HCT116 (cell line): ENCODE results near the gene DUSP6.

Experiments used
- CEBPB ChIP-seq: IDR thresholded peaks from 2 replicates; pipeline ENCODE4 v1.6.1; 2012; ENCODE audit warnings: low read depth
- EGR1 ChIP-seq: IDR thresholded peaks from 2 replicates; pipeline ENCODE4 v1.6.1; 2012; ENCODE audit warnings: low read depth
- EZH2 ChIP-seq: fragments of 200-600 bp; sonication (generic); IDR thresholded peaks from 2 replicates; pipeline ENCODE4 v1.6.1; 2017; ENCODE audit warnings: antibody characterized with exemption, mixed run types
- JUND ChIP-seq: IDR thresholded peaks from 2 replicates; pipeline ENCODE4 v1.6.1; 2012
- POLR2A ChIP-seq: IDR thresholded peaks from 2 replicates; pipeline ENCODE4 v1.7.0; 2011; ENCODE audit warnings: borderline replicate concordance; ENCODE audit not compliant: insufficient read depth, insufficient read length; ENCODE audit errors: extremely low read depth
- POLR2AphosphoS5 ChIP-seq: IDR thresholded peaks from 2 replicates; pipeline ENCODE4 v1.6.1; 2011; ENCODE audit warnings: mild to moderate bottlenecking, low read depth, low read length, moderate library complexity
- REST ChIP-seq: IDR thresholded peaks from 2 replicates; pipeline ENCODE4 v1.6.1; 2012; ENCODE audit warnings: low read depth
- SIN3A ChIP-seq: IDR thresholded peaks from 2 replicates; pipeline ENCODE4 v1.6.1; 2012; ENCODE audit warnings: low read depth
- SRF ChIP-seq: IDR thresholded peaks from 2 replicates; pipeline ENCODE4 v1.6.1; 2012; ENCODE audit warnings: low read depth
- TCF7L2 ChIP-seq: IDR thresholded peaks from 2 replicates; pipeline ENCODE4 v1.7.0; 2011; ENCODE audit warnings: borderline replicate concordance, inconsistent platforms; ENCODE audit not compliant: insufficient read depth, insufficient read length; ENCODE audit errors: extremely low read depth
- ZBTB33 ChIP-seq: IDR thresholded peaks from 2 replicates; pipeline ENCODE4 v1.6.1; 2011; ENCODE audit warnings: mild to moderate bottlenecking, low read length, moderate library complexity; ENCODE audit not compliant: insufficient replicate concordance; ENCODE audit errors: extremely low read depth
- ZNF274 ChIP-seq: fragments of 200-500 bp; sonication (Bioruptor generic); IDR thresholded peaks from 2 replicates; pipeline ENCODE4 v1.6.1; 2014; ENCODE audit warnings: mild to moderate bottlenecking, low read depth, low read length, inconsistent platforms
- TF ChIP-seq, protein P1 (sequence below), 3 experiments: fragments of 200-600 bp in 1 of 3; sonication (generic) in 1 of 3; IDR thresholded peaks in 2 of 3; conservative IDR thresholded peaks in 1 of 3; 2 replicates each; pipeline ENCODE4 v1.5.1; 2012 to 2017; ENCODE audit warnings: low read depth in 2 of 3, low read length in 2 of 3, antibody characterized with exemption in 1 of 3, borderline replicate concordance in 1 of 3, control low read depth in 1 of 3, mild to moderate bottlenecking in 1 of 3, mixed read lengths in 1 of 3, mixed run types in 1 of 3, moderate library complexity in 1 of 3; ENCODE audit not compliant: insufficient read depth in 1 of 3
- TF ChIP-seq, protein P2 (sequence below): IDR thresholded peaks from 2 replicates; pipeline ENCODE4 v1.6.1; 2012

DNA sequence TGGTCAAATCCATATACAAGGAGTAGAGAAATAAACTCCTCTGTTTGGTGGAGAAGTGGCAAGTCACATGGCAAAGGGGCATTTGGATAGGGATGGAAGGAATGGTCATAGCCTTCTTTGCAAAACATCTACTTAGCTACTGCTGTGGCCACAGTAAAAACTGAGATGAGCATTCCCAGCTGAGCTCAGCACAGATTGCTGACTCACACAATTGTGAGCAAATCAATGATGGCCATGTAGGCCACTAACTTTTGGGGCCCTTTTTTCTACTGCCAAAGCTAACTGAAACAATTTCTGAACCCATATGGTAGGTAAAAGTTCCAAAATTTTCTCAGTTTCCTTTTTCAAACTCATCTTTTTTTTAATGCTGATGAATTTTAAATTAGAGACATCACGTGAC is 31.6 kb downstream of the DUSP6 start:
- TF ChIP-seq CEBPB: no peak
- TF ChIP-seq, protein P1, sequence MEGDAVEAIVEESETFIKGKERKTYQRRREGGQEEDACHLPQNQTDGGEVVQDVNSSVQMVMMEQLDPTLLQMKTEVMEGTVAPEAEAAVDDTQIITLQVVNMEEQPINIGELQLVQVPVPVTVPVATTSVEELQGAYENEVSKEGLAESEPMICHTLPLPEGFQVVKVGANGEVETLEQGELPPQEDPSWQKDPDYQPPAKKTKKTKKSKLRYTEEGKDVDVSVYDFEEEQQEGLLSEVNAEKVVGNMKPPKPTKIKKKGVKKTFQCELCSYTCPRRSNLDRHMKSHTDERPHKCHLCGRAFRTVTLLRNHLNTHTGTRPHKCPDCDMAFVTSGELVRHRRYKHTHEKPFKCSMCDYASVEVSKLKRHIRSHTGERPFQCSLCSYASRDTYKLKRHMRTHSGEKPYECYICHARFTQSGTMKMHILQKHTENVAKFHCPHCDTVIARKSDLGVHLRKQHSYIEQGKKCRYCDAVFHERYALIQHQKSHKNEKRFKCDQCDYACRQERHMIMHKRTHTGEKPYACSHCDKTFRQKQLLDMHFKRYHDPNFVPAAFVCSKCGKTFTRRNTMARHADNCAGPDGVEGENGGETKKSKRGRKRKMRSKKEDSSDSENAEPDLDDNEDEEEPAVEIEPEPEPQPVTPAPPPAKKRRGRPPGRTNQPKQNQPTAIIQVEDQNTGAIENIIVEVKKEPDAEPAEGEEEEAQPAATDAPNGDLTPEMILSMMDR (IDR thresholded peaks at IDR 0.05 in 2 of 3, conservative IDR thresholded peaks at IDR 0.05 in 1 of 3; ENCODE audit: borderline replicate concordance in 1 of 3, insufficient read depth in 1 of 3, low read depth in 2 of 3, low read length in 2 of 3): no peak
- TF ChIP-seq POLR2A: no peak
- TF ChIP-seq SIN3A: no peak
- TF ChIP-seq JUND: no peak
- no peak for TF ChIP-seq EGR1
- no peak for TF ChIP-seq EZH2
- no peak for TF ChIP-seq SRF
- no peak for TF ChIP-seq ZNF274
- no peak for TF ChIP-seq TCF7L2
- TF ChIP-seq POLR2AphosphoS5: no peak
- TF ChIP-seq, protein P2, sequence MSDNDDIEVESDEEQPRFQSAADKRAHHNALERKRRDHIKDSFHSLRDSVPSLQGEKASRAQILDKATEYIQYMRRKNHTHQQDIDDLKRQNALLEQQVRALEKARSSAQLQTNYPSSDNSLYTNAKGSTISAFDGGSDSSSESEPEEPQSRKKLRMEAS: no peak
- no peak for TF ChIP-seq ZBTB33
- TF ChIP-seq REST: no peak
